Fibroblast of lung (primary cell): ENCODE data around the gene G3BP2. TPM values are rescaled to one million over a fixed set of nuclear protein-coding genes. Genes with fewer than 3 reads are reported as not detected.
A peak's percentile ranks its signal among the peaks of the same experiment; 100 is the strongest.
"Not testable (repeated sequence)": the region's sequence is repeated elsewhere in the genome, so short reads cannot be mapped to it uniquely, and the experiment has no call there.

Experiments
- DNase-seq, 2 donors: peaks; one replicate each; pipeline versions ENCODE4 v3.0.0 to v3.0.0-alpha.2; 2010; ENCODE audit warnings: low read depth in 2 of 2
- H2AFZ ChIP-seq: 2 replicates; pipeline ENCODE4 v1.5.1; 2012; ENCODE audit warnings: low read length, control low read depth, inconsistent platforms
- H3K27ac ChIP-seq: 2 replicates; pipeline ENCODE4 v1.5.1; 2011; ENCODE audit warnings: low read length, control low read depth; ENCODE audit not compliant: insufficient read depth
- H3K27me3 ChIP-seq: 2 replicates; pipeline ENCODE4 v1.5.1; 2011; ENCODE audit warnings: mild to moderate bottlenecking, low read length; ENCODE audit not compliant: control insufficient read depth, insufficient read depth
- H3K36me3 ChIP-seq: 2 replicates; pipeline ENCODE4 v1.5.1; 2011; ENCODE audit warnings: low read length; ENCODE audit not compliant: control insufficient read depth, insufficient read depth
- H3K4me1 ChIP-seq: 2 replicates; pipeline ENCODE4 v1.5.1; 2011; ENCODE audit warnings: low read length; ENCODE audit not compliant: control insufficient read depth, insufficient read depth; ENCODE audit errors: extremely low read depth
- H3K4me2 ChIP-seq: 2 replicates; pipeline ENCODE4 v1.5.1; 2011; ENCODE audit warnings: low read length, control low read depth; ENCODE audit not compliant: insufficient read depth; ENCODE audit errors: extremely low read depth
- H3K4me3 ChIP-seq, 4 experiments: fragments of 200-600 bp in 1 of 4; sonication (generic) in 1 of 4; replicated peaks in 1 of 4; 2 replicates each; pipeline ENCODE4 v1.5.1; 2011 to 2016; ENCODE audit warnings: low read length in 4 of 4, low read depth in 3 of 4, mild to moderate bottlenecking in 3 of 4, control low read depth in 2 of 4, inconsistent platforms in 1 of 4, mixed read lengths in 1 of 4; ENCODE audit not compliant: insufficient read depth in 1 of 4; ENCODE audit errors: control extremely low read depth in 1 of 4
- H3K79me2 ChIP-seq: 2 replicates; pipeline ENCODE4 v1.5.1; 2012; ENCODE audit warnings: mild to moderate bottlenecking, low read length, inconsistent platforms; ENCODE audit not compliant: control insufficient read depth, insufficient read depth
- H3K9ac ChIP-seq: 2 replicates; pipeline ENCODE4 v1.5.1; 2011; ENCODE audit warnings: mild to moderate bottlenecking, low read length, control low read depth; ENCODE audit not compliant: insufficient read depth
- H3K9me3 ChIP-seq: 2 replicates; pipeline ENCODE4 v1.5.1; 2012; ENCODE audit warnings: low read depth, low read length; ENCODE audit not compliant: control insufficient read depth, insufficient read depth
- H4K20me1 ChIP-seq: 2 replicates; pipeline ENCODE4 v1.5.1; 2011; ENCODE audit warnings: low read length; ENCODE audit not compliant: control insufficient read depth, insufficient read depth; ENCODE audit errors: extremely low read depth
- CTCF ChIP-seq, 2 donors: IDR thresholded peaks in 1 of 2; conservative IDR thresholded peaks in 1 of 2; 1 replicate in 1 of 2; 2 replicates in 1 of 2; pipeline ENCODE4 v1.5.1; 2011 to 2012; ENCODE audit warnings: low read length in 2 of 2, control low read depth in 1 of 2, inconsistent platforms in 1 of 2, low read depth in 1 of 2, mild to moderate bottlenecking in 1 of 2
- EZH2 ChIP-seq: IDR thresholded peaks from 2 replicates; pipeline ENCODE4 v1.5.1; 2012; ENCODE audit warnings: low read length, control low read depth, mild to moderate bottlenecking; ENCODE audit errors: missing control alignments
- polyA plus RNA-seq, 2 donors: library from polyadenylated mRNA; depleted of rRNA in 1 of 2; stranded (reverse) in 1 of 2; unstranded in 1 of 2; fragments of >200 nt; gene quantifications; 2 replicates each; pipeline ENCODE4 v1.2.1, GENCODE V29; 2011 to 2012; ENCODE audit warnings: missing spikeins in 1 of 2
- total RNA-seq: library from RNA; depleted of rRNA; stranded (reverse); fragments of >200 nt; gene quantifications from 2 replicates; pipeline ENCODE4 v1.2.1, GENCODE V29; 2014

The G3BP2 gene
- total and polyA plus RNA-seq, 2 donors (not counting 1 experiment from before 2014, with no cell fraction given), result 143 TPM

- Histone ChIP-seq H3K9me3 (no peaks in the 10 kb centered on the region), H3K9ac (peak overlapping the region; percentile 90), H3K36me3 (no peaks in the 10 kb centered on the region), H3K27ac (peak overlapping the region; percentile 81), H4K20me1 (peaks cover 4% of the 10 kb centered on the region), H3K79me2 (peaks cover 63% of the 10 kb centered on the region), H2AFZ (peak overlapping the region; percentile 84), H3K27me3 (no peaks in the 10 kb centered on the region), H3K4me2 (peak overlapping the region; percentile 85), H3K4me1 (peaks cover 8% of the 10 kb centered on the region), H3K4me3 (peak overlapping the region; percentile 77 to 99 (median 90))
- TF ChIP-seq EZH2 (no peak), CTCF (conservative IDR thresholded peaks at IDR 0.05 in 1 of 2, IDR thresholded peaks at IDR 0.05 in 1 of 2; ENCODE audit: low read depth in 1 of 2, low read length in 2 of 2) (no peak)
- peak in 1 of 2 donors; percentile 15 for DNase-seq
Observed at GRCh38 chr4:75671802-75672421, 1.3 kb downstream of the G3BP2 start.

GRCh38 chr4:75668596-75668995, 4.6 kb downstream of the G3BP2 start:
- Histone ChIP-seq H3K9me3 (no peaks in the 10 kb centered on the region), H3K27ac (no peak overlapping the region), H3K36me3 (no peaks in the 10 kb centered on the region), H3K9ac (no peak overlapping the region), H3K4me1 (peaks cover 5% of the 10 kb centered on the region), H4K20me1 (peaks cover 4% of the 10 kb centered on the region), H2AFZ (no peak overlapping the region), H3K4me3 (no peak overlapping the region), H3K4me2 (no peak overlapping the region), H3K27me3 (no peaks in the 10 kb centered on the region), H3K79me2 (peaks cover 95% of the 10 kb centered on the region)
- no peak for DNase-seq
- TF ChIP-seq EZH2 (no peak), CTCF (conservative IDR thresholded peaks at IDR 0.05 in 1 of 2, IDR thresholded peaks at IDR 0.05 in 1 of 2; ENCODE audit: low read depth in 1 of 2, low read length in 2 of 2) (no peak)

GRCh38 chr4:75667636-75668035, 5.6 kb downstream of the G3BP2 start:
- not testable (repeated sequence) for H2AFZ ChIP-seq, H4K20me1 ChIP-seq, H3K9ac ChIP-seq, H3K27me3 ChIP-seq, H3K9me3 ChIP-seq, H3K4me2 ChIP-seq, H3K36me3 ChIP-seq, H3K4me3 ChIP-seq, DNase-seq, H3K4me1 ChIP-seq, H3K27ac ChIP-seq
- peaks cover 98% of the 10 kb centered on the region for H3K79me2 ChIP-seq
